ENCODE data around the gene CLSTN3. TPM values are rescaled to one million over a fixed set of nuclear protein-coding genes. Genes with fewer than 3 reads are reported as not detected.

CLSTN3 gene
- total and polyA plus RNA-seq, 12 donors: 3.7 to 16.8 (median 6.0) TPM

DNA sequence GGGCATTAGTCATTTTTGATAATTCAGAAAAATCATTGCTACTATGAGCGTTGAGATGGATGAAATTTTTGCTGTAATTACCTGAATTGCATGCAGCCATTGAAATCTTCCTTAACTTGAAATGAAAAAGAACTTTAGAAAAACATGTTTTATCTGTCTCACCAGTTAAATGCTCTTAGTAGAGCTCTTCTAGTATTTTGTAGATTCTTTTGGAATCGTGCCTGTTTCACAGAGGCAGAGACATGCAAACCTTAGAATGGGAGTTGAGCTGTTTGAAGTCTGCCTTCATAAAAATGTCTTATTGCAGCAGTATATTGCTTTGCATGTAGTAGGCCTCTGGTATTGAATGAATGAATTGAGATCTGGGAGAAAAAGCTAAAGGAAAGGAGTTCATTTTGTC, 63.5 kb downstream of the CLSTN3 start:
- intact Hi-C loops (cut with DNase I): no loop called here
- Histone ChIP-seq H3K27me3 (no peaks in the 10 kb centered on the region), H3K27ac (no peak overlapping the region), H3K4me1 (peaks cover under 1 to 16% (median 12%) of the 10 kb centered on the region in 9 donors), H3K36me3 (peaks cover 0 to 53% (median 0%) of the 10 kb centered on the region in 9 donors), H3K4me3 (no peak overlapping the region), H3K9me3 (no peaks in the 10 kb centered on the region)
- DNase-seq (no peak), ATAC-seq (no peak)
- WGBS, 2 donors: 77 to 82% methylated on average over 2 of the region's 2 CpGs
- TF ChIP-seq, protein P1, sequence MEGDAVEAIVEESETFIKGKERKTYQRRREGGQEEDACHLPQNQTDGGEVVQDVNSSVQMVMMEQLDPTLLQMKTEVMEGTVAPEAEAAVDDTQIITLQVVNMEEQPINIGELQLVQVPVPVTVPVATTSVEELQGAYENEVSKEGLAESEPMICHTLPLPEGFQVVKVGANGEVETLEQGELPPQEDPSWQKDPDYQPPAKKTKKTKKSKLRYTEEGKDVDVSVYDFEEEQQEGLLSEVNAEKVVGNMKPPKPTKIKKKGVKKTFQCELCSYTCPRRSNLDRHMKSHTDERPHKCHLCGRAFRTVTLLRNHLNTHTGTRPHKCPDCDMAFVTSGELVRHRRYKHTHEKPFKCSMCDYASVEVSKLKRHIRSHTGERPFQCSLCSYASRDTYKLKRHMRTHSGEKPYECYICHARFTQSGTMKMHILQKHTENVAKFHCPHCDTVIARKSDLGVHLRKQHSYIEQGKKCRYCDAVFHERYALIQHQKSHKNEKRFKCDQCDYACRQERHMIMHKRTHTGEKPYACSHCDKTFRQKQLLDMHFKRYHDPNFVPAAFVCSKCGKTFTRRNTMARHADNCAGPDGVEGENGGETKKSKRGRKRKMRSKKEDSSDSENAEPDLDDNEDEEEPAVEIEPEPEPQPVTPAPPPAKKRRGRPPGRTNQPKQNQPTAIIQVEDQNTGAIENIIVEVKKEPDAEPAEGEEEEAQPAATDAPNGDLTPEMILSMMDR (IDR thresholded peaks at IDR 0.05): no peak

DNA sequence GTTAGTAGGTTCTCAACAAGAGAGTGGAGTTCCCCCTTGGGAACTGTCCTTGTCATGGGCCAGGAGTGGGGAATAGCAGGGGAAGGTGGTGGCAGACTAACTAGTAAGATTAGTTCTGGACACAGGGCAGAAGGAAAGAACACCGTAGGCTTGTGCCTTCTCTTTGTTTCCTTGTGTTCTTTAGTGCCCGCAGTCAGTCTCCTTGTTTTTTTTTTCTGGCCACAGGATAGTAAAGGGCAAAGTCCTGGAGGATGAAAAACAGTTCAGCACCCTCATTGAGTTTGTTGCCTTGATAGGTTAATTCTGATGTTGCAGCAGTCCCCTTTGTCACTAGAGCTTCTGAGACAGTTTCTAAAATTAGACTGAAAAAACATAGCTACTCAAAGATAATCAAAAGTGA, 67.7 kb downstream of the CLSTN3 start:
- TF ChIP-seq, protein P1 (IDR thresholded peaks at IDR 0.05): no peak
- intact Hi-C loops (cut with DNase I): no loop called here
- Histone ChIP-seq H3K4me3 (no peak overlapping the region), H3K36me3 (peaks cover 0 to 61% (median 18%) of the 10 kb centered on the region in 9 donors), H3K4me1 (no peaks in the 10 kb centered on the region), H3K27ac (no peak overlapping the region), H3K27me3 (no peaks in the 10 kb centered on the region), H3K9me3 (no peaks in the 10 kb centered on the region)
- WGBS, 2 donors: 85 to 89% methylated on average over 2 of the region's 2 CpGs
- DNase-seq (no peak), ATAC-seq (no peak)

DNA sequence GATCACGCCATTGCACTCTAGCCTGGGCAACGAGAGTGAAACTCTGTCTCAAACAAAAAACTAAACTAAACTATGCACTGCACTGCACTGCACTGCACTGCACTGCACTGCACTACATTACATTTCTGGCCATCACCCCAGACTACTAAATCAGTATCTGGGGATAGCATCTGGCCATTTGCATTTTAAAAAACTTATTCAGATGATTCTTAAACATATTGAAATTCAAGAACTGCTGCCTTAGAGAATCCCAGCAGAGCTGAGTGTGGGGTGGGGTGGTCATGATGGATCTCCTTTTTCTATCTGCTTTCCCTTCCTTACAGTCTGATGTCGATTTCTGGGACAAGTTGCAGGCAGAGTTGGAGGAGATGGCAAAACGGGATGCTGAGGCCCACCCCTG, 72.9 kb downstream of the CLSTN3 start:
- intact Hi-C loops (cut with DNase I): no loop called here
- Histone ChIP-seq H3K9me3 (no peaks in the 10 kb centered on the region), H3K27ac (no peak overlapping the region), H3K27me3 (no peaks in the 10 kb centered on the region), H3K4me1 (no peaks in the 10 kb centered on the region), H3K36me3 (peaks cover 0 to 83% (median 40%) of the 10 kb centered on the region in 9 donors), H3K4me3 (no peak overlapping the region)
- ATAC-seq (no peak), DNase-seq (no peak)
- TF ChIP-seq, protein P1 (IDR thresholded peaks at IDR 0.05): no peak
- 93 to 96% methylated on average over 4 of the region's 4 CpGs for WGBS, 2 donors

DNA sequence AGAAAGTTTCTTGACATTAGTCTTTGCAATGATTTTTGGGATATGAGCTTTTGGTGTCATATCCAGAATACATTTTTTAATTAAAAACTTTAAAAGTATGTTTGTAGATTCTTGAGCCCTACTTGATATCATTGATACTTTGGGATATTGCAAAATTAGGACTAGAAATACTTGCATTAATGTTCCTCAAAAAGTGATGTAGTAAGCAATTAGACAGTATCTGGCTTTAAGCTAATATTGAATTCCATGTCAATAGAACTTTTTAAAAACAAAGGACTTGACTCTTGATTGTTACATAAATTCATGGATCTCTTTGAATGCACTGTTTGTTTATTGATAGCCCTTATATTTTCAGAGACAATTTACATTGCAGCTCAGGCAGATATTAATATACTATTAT, 74.9 kb downstream of the CLSTN3 start:
- TF ChIP-seq, protein P1 (IDR thresholded peaks at IDR 0.05): no peak
- no peak overlapping the region for H3K27ac ChIP-seq
- ATAC-seq: no peak
- no peak for DNase-seq
- intact Hi-C loops (cut with DNase I): no loop called here
- H3K4me1 ChIP-seq: no peaks in the 10 kb centered on the region
- H3K27me3 ChIP-seq: no peaks in the 10 kb centered on the region
- no peak overlapping the region for H3K4me3 ChIP-seq
- no peaks in the 10 kb centered on the region for H3K9me3 ChIP-seq
- peaks cover 7 to 94% (median 59%) of the 10 kb centered on the region in 9 donors for H3K36me3 ChIP-seq

Data from heart right ventricle (tissue), 16 donors.